ENCODE results near the gene SORCS3.

Gene SORCS3

DNA sequence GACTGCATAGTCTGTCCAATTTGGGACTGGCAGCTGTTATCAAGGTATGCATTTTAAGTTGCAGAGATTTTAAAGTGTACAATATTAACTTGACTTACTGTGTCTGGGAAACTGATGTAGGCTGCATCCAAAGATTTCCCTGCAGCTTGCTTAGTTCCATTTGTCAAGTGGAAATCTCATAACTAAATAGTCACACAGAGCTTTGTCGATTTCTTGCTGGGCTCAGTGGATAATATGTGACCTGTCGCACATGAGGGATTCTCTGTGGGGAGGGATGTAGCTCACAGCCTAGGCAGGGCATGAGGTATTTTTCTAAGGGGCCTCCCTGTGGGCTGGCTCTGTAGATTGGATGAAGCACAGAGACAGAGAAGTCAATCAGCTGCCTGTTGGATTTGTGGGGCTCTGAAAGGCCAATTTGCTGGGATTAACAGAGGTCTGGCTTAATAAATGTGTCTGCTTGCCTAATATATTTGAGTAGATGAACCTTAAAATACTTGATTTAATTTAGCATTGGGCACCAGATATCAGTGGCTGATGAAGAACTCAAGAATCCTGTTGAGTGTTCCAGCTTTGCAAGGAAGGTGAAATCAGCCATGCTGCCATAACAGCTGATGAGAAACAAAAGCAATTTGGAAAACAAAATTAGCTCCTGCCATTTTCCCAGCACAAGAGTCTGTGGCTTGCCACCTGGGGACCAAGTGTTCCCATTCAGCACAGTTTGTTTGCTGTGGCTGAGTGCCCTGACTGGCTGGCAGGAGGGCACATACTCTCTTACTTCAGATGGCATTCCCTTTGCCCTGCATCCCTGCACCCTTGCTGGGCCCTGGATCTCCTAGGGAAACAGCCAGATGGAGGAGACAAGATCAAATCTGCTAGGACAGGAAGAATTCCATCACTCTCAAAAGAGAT lies 598.5 kb downstream of the SORCS3 start:
- no peak for DNase-seq (ENCODE audit: low spot score)

DNA sequence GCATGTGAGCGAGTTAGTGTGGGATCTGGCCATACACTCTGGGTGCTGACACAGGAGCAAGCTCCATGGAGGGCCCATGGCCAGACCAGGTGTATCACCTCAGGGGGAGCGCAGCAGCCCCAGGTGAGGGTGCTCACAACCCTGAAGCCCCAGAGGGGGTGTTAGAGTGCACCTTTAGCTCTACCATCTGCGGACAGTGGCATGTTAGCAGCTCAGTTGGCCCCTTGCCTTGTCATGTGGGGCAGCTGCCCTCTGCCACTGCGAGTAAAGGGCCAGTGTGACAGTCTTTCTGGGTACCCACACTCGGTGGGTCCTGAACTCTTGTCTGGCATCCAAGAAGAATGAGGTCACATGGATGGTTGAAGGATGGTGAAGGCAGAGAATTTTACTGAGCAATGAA lies 600.2 kb downstream of the SORCS3 start:
- no peak for DNase-seq (ENCODE audit: low spot score)
- TF ChIP-seq, protein P1, sequence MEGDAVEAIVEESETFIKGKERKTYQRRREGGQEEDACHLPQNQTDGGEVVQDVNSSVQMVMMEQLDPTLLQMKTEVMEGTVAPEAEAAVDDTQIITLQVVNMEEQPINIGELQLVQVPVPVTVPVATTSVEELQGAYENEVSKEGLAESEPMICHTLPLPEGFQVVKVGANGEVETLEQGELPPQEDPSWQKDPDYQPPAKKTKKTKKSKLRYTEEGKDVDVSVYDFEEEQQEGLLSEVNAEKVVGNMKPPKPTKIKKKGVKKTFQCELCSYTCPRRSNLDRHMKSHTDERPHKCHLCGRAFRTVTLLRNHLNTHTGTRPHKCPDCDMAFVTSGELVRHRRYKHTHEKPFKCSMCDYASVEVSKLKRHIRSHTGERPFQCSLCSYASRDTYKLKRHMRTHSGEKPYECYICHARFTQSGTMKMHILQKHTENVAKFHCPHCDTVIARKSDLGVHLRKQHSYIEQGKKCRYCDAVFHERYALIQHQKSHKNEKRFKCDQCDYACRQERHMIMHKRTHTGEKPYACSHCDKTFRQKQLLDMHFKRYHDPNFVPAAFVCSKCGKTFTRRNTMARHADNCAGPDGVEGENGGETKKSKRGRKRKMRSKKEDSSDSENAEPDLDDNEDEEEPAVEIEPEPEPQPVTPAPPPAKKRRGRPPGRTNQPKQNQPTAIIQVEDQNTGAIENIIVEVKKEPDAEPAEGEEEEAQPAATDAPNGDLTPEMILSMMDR (IDR thresholded peaks at IDR 0.05; ENCODE audit: extremely low read depth, missing control alignments): no peak

More for the DNA sequence above, 598.5 kb downstream of the SORCS3 start:
- TF ChIP-seq, protein P1 (IDR thresholded peaks at IDR 0.05; ENCODE audit: extremely low read depth, missing control alignments): no peak

DNA sequence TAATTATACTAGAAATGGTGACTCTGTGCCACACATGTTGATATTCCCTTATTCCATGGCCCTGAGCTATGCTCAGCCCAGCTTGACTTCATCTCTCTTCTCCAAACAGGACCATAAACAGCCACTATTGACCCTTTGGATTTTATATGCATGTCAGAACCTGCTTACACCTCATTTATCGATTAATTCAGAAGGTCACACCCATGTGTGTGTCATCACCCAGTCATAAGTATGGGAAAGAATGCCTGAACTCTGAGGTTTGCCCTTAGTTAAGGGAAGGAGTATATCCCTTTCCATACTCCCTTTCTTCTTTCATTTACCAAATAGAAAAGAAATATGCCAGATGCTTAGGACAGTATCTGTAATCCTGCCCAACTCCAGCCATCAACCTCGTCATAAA lies 602.3 kb downstream of the SORCS3 start:
- TF ChIP-seq, protein P1 (IDR thresholded peaks at IDR 0.05; ENCODE audit: extremely low read depth, missing control alignments): no peak
- DNase-seq (ENCODE audit: low spot score): no peak

DNA sequence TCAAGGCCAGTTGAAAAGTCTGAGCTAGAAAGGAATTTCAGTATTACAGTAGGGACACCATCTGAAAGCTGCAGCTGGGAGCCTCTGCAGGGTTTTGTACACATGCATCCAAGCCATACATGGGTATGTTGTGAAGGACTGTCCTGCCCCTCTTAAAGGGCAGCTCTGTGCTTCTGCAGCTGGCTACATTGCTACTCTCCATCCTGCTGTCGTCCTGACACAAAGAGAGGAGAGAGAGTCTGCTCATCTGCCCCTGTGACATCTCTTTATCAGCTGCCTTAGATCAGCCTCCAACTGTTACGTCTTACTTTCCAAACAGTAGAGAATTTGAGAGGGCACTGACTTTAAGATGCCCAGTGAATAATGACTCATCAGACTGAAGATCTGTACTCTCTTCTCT lies 602.7 kb downstream of the SORCS3 start:
- TF ChIP-seq, protein P1 (IDR thresholded peaks at IDR 0.05; ENCODE audit: extremely low read depth, missing control alignments): no peak
- DNase-seq (ENCODE audit: low spot score): no peak

DNA sequence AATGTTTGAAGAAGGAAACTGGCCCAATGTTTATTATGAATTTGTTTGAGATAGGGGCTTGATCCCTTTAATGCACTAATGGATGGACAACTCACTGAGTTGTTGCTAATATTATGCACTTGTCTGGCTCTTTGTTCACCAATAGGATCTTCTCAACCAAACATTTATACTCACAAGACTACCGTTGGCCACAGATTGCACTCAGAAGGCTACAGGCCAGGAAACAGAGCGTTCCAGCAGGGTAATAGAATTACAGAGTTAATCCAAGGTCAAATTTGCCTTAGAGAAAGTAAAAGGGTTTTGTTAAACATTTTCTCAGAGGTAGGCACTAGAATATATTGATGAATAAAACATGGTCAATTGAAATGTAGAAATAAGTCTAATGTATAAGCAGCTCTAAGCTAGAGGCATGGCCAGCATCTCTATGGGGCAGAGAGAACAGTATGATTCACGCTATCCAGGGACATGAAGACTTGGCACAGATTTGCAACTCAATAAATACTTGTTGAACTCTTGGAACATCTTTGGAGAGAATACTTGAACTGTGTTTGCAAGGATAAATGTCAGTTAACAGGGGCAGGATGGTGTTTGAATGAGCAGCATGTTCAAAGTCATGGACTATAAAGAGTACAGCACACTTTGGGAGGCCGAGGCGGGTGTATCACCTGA lies 606.9 kb downstream of the SORCS3 start:
- TF ChIP-seq, protein P1 (IDR thresholded peaks at IDR 0.05; ENCODE audit: extremely low read depth, missing control alignments): no peak
- DNase-seq (ENCODE audit: low spot score): no peak

DNA sequence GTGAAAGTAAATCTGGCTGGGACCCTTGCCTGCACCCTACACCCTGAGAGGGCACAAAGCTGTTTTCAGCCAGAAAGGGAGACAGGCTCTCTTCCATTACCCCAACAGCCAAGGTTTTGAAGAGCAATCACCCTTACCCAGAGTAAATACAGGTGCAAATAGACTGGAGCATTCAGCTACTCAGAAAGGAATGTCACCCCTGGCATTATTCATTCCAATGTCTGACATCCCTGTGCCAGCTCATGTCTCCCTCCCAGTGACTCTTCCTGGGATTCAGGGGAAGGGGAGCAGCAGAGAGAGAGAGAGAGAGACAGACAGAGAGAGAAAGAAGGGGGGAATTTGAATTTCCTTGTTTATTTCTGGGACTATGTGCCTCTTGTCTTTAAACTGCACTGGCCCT lies 611.8 kb downstream of the SORCS3 start:
- DNase-seq (ENCODE audit: low spot score): no peak
- TF ChIP-seq, protein P1 (IDR thresholded peaks at IDR 0.05; ENCODE audit: extremely low read depth, missing control alignments): no peak
